ENCODE results near the gene PIGM.

DNA sequence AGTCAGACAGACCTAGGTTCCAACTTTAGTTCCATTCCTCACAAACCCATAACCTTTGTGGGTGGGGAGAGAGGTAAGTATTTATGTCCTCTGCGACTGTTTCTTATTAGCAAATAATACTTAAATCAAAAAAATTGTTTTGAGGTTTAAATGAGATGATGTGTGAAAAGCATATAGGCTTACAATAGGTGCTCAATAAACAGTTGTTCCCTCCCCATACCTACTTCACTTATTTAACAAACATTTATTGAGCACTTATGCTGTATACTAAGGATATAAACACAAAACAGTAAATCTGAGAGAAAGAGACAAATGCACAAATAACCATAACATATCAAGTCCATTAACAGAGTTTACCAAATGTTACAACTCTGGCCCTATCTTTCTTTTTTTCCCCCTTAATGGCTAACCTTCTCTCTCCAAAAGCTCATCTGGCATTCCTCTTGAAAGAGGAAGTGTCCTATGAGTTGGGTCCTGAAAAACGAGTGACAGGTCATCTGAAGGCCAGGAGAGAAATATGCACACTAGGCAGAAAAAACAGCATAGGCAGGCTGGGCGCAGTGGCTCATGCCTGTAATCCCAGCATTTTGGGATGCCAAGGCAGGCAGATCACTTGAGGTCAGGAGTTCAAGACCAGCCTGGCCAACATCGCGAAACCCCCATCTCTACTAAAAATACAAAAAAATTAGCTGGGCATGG, 10.3 kb downstream of the PIGM start:
- TF ChIP-seq, protein P1, sequence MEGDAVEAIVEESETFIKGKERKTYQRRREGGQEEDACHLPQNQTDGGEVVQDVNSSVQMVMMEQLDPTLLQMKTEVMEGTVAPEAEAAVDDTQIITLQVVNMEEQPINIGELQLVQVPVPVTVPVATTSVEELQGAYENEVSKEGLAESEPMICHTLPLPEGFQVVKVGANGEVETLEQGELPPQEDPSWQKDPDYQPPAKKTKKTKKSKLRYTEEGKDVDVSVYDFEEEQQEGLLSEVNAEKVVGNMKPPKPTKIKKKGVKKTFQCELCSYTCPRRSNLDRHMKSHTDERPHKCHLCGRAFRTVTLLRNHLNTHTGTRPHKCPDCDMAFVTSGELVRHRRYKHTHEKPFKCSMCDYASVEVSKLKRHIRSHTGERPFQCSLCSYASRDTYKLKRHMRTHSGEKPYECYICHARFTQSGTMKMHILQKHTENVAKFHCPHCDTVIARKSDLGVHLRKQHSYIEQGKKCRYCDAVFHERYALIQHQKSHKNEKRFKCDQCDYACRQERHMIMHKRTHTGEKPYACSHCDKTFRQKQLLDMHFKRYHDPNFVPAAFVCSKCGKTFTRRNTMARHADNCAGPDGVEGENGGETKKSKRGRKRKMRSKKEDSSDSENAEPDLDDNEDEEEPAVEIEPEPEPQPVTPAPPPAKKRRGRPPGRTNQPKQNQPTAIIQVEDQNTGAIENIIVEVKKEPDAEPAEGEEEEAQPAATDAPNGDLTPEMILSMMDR (IDR thresholded peaks at IDR 0.05; ENCODE audit: poor library complexity) = no peak
- no peak for TF ChIP-seq EZH2phosphoT487 (IDR thresholded peaks at IDR 0.05; ENCODE audit: low read depth, severe bottlenecking, unreplicated experiment)

All from hepatocyte (in vitro differentiated cells).